ENCODE data around the gene GTPBP1.

GTPBP1 gene

DNA sequence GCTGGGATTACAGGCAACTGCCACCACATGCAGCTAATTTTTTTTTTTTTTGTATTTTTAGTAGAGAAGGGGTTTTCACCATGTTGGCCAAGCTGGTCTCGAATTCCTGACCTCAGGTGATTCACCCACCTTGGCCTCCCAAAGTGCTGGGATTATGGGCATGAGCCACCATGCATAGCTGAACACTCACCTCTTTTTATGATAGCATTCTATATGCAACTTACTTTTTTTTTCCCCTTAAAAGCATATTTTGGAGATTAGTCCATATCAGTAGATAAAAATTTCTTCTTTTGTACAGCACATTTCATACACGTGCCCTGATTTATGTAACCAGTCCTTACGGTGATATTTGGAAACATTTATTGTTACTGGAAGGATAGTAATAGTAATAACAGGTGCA is 14.6 kb downstream of the GTPBP1 start:
- peaks cover 78% of the 10 kb centered on the region for H3K36me3 ChIP-seq (ENCODE audit: insufficient read depth, low read length)
- H3K27me3 ChIP-seq (ENCODE audit: insufficient read depth, low read length) = no peaks in the 10 kb centered on the region
- H3K4me3 ChIP-seq (ENCODE audit: low read length) = no peak overlapping the region
- H3K9me3 ChIP-seq (ENCODE audit: low read length) = no peaks in the 10 kb centered on the region
- no peaks in the 10 kb centered on the region for H3K4me1 ChIP-seq (ENCODE audit: insufficient read depth, low read length)
- H2AFZ ChIP-seq (ENCODE audit: low read depth, low read length) = no peak overlapping the region

DNA sequence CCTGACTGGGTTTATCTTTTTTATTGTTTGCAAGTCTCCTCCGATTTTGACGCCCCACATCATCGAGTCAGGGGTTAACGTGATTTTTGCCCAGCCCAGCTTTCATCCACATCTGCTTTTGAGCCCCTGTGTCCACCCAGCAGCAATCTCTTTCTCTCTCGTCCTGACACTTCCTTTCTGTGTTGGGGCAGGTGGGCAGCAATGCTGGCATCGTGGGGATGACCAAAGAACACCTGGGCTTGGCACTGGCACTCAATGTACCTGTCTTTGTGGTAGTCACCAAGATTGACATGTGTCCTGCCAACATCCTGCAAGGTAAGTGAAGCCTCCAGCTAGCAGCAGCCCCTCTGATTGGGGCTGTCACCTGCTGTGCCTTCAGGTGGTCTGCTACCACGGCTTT is 15.8 kb downstream of the GTPBP1 start:
- Histone ChIP-seq H3K36me3 (ENCODE audit: insufficient read depth, low read length) (peaks cover 78% of the 10 kb centered on the region), H3K27me3 (ENCODE audit: insufficient read depth, low read length) (no peaks in the 10 kb centered on the region), H3K9me3 (ENCODE audit: low read length) (no peaks in the 10 kb centered on the region), H3K4me3 (ENCODE audit: low read length) (no peak overlapping the region), H2AFZ (ENCODE audit: low read depth, low read length) (no peak overlapping the region), H3K4me1 (ENCODE audit: insufficient read depth, low read length) (no peaks in the 10 kb centered on the region)

DNA sequence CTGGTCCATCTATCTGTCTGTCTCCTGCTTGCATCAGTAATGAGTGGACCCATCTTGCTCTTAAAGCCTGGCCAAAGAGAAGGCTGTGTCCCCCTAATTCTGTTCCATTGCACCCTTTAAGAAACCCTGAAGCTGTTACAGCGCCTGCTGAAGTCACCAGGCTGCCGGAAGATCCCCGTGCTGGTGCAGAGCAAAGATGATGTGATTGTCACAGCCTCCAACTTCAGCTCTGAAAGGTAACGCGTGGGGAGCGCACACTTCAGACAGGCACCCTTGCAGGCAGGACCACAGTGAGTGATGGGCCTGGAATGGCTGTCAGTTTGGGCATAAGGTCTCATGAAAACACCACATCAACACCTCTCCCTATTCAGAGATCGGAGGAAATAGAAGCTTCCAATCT is 18.4 kb downstream of the GTPBP1 start:
- Histone ChIP-seq H2AFZ (ENCODE audit: low read depth, low read length) (no peak overlapping the region), H3K4me1 (ENCODE audit: insufficient read depth, low read length) (no peaks in the 10 kb centered on the region), H3K4me3 (ENCODE audit: low read length) (no peak overlapping the region), H3K9me3 (ENCODE audit: low read length) (no peaks in the 10 kb centered on the region), H3K36me3 (ENCODE audit: insufficient read depth, low read length) (peaks cover 83% of the 10 kb centered on the region), H3K27me3 (ENCODE audit: insufficient read depth, low read length) (no peaks in the 10 kb centered on the region)

DNA sequence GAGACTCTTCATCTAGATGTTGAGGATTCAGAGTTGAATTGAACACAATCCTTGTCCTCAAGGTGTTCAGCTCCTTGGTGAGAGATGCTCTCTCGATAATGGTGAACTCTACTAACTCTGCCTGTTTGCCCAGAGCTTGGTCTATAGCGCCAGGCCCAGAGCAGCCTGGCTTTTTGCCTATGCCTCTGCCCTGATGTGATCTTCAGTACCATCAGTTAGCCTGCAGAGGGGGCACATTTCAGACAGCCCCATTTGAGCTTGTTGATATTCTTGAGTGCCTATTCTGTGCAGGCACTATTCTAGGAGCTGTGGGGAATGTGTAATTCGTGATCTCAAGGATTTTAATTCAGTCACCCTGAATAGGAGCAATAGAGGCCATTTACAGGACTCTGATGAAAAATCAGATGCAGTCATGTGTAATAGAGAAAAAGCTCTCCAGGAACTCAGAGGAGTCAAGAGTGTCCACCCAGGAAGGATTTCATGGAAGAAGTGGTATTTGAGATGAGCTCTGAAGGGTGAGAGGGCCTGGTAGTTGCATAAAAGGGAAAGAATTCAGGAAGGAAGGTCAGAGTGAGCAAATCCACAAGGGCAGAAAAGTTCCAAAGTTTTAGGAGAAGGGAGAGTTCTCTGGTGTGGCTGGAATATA is 19.3 kb downstream of the GTPBP1 start:
- H2AFZ ChIP-seq (ENCODE audit: low read depth, low read length) = no peak overlapping the region
- H3K4me3 ChIP-seq (ENCODE audit: low read length) = no peak overlapping the region
- no peaks in the 10 kb centered on the region for H3K4me1 ChIP-seq (ENCODE audit: insufficient read depth, low read length)
- peaks cover 91% of the 10 kb centered on the region for H3K36me3 ChIP-seq (ENCODE audit: insufficient read depth, low read length)
- H3K9me3 ChIP-seq (ENCODE audit: low read length) = no peaks in the 10 kb centered on the region
- no peaks in the 10 kb centered on the region for H3K27me3 ChIP-seq (ENCODE audit: insufficient read depth, low read length)

DNA sequence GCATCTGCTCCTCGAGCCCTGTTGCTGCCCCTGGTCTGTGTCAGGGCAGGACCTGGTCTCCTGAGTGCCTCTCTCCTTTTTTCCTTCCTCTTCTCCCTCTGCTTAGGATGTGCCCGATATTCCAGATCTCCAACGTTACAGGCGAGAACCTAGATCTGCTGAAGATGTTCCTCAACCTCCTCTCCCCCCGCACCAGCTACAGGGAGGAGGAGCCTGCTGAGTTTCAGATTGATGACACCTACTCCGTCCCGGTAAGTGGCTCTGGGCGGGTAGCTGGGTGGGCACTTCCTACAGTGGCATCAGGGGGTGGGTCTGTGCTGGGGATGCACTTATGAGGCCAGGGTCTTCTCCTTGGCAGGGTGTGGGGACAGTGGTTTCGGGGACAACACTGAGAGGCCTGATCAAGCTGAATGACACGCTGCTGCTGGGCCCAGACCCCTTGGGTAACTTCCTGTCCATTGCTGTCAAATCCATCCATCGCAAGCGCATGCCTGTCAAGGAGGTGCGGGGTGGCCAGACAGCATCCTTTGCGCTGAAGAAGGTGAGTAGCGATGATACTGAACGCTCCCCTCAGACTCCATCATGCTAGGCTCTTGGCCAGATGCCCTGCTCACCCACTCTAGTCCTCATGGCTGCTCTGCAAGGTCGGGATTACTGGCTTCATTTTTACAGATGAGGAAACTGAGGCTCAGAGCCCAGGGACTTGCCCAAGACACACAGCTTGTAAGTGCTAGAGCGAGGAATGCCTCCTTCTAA is 20.3 kb downstream of the GTPBP1 start:
- Histone ChIP-seq H2AFZ (ENCODE audit: low read depth, low read length) (no peak overlapping the region), H3K4me1 (ENCODE audit: insufficient read depth, low read length) (no peaks in the 10 kb centered on the region), H3K36me3 (ENCODE audit: insufficient read depth, low read length) (peaks cover 93% of the 10 kb centered on the region), H3K4me3 (ENCODE audit: low read length) (no peak overlapping the region), H3K9me3 (ENCODE audit: low read length) (no peaks in the 10 kb centered on the region), H3K27me3 (ENCODE audit: insufficient read depth, low read length) (no peaks in the 10 kb centered on the region)

DNA sequence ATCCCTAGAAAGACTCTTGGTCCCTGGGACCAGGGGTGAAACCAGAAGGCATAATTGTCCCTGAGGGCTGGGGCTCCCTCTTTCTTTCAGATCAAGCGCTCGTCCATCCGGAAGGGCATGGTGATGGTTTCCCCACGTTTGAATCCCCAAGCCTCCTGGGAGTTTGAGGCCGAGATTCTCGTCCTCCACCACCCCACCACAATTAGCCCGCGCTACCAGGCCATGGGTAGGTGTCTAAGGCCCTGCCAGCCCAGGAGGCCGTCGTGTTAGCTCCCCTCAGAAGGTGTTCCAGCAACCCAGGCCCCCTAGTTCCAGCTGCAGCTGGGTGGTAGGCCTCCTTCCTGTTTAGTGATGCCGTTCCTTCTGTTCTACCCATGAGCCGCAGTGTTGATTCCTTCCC is 21.4 kb downstream of the GTPBP1 start:
- H2AFZ ChIP-seq (ENCODE audit: low read depth, low read length) = no peak overlapping the region
- H3K9me3 ChIP-seq (ENCODE audit: low read length) = no peaks in the 10 kb centered on the region
- peaks cover 95% of the 10 kb centered on the region for H3K36me3 ChIP-seq (ENCODE audit: insufficient read depth, low read length)
- H3K4me1 ChIP-seq (ENCODE audit: insufficient read depth, low read length) = no peaks in the 10 kb centered on the region
- H3K27me3 ChIP-seq (ENCODE audit: insufficient read depth, low read length) = no peaks in the 10 kb centered on the region
- H3K4me3 ChIP-seq (ENCODE audit: low read length) = no peak overlapping the region

DNA sequence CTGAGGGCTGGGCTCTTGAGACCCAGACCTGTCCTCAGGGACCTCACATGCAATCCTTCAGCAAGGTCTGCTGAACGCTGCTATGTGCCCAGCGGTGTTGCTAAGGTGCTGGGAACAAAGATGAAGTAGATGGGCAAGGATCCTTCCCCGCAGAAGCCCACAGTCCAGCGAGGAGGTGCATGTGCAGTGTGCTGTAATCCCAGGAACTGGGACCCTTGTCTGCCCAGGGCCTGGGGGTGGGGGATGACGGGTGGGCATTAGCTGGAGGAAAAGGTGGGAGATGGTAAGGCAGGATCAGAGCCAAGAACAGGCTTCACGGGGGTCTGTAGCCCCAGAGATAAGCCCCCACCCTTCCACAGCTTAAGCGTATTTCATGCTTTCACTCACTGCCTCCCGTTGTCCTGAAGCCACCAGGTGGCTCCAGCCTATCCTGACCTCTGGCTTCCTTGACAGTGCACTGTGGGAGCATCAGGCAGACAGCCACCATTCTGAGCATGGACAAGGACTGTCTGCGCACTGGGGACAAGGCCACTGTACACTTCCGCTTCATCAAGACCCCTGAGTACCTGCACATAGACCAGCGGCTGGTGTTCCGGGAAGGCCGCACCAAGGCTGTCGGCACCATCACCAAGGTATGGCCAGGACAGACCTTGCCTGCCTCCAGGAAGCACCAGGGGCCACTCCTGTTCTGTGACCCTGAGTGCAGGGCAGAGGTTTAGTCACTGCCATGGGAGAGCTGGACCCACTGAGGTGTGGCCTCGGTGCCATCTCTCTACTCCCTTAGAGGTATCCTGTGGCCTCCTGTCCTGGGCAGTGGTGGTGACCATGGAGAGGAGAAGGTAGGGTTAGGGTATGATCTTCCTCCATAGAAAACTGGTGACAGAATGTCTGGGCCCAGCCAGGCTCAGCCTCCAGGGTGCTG is 22.0 kb downstream of the GTPBP1 start:
- H2AFZ ChIP-seq (ENCODE audit: low read depth, low read length) = no peak overlapping the region
- H3K4me3 ChIP-seq (ENCODE audit: low read length) = no peak overlapping the region
- no peaks in the 10 kb centered on the region for H3K4me1 ChIP-seq (ENCODE audit: insufficient read depth, low read length)
- no peaks in the 10 kb centered on the region for H3K27me3 ChIP-seq (ENCODE audit: insufficient read depth, low read length)
- peaks cover 92% of the 10 kb centered on the region for H3K36me3 ChIP-seq (ENCODE audit: insufficient read depth, low read length)
- no peaks in the 10 kb centered on the region for H3K9me3 ChIP-seq (ENCODE audit: low read length)

DNA sequence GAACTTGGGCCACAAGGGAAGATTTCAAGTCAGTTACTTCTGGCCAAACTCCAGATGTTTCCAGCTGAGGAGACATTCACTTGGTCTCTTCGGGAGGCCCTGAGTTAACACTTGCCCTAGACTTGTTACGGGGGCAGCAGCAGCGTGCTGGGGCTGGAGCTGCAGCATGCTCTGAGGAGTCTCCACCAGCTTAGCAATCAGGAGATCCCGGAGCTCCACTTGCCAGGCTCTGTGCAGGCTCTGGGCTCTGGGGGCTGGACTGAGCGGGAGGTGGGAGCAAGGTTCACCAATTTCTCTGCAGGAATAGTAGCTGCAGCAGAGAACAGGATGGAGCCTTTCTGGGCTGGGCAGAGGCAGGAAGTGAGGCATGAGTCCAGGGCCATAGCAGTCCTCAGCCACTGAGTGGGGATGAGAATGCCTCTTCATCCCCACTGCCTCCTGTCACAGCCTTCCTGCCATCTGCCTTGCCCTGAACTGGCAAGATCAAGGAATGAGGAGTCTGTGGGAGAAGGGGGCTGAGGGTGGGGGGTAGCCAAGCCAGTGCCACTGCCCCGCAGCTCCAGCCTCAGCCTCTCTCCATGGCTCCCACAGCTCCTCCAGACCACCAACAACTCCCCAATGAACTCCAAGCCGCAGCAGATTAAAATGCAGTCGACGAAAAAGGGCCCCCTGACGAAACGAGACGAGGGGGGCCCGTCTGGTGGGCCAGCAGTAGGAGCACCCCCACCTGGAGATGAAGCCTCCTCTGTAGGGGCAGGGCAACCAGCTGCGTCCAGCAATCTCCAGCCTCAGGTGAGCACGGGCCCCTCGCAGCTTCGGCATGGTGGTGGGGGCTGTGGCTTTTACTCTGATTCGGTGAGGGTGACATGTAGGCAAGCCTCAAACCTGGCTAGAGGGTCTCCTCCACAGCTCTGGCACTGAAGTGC is 23.4 kb downstream of the GTPBP1 start:
- Histone ChIP-seq H3K9me3 (ENCODE audit: low read length) (no peaks in the 10 kb centered on the region), H3K27me3 (ENCODE audit: insufficient read depth, low read length) (no peaks in the 10 kb centered on the region), H3K36me3 (ENCODE audit: insufficient read depth, low read length) (peaks cover 86% of the 10 kb centered on the region), H3K4me1 (ENCODE audit: insufficient read depth, low read length) (no peaks in the 10 kb centered on the region), H3K4me3 (ENCODE audit: low read length) (no peak overlapping the region), H2AFZ (ENCODE audit: low read depth, low read length) (no peak overlapping the region)

DNA sequence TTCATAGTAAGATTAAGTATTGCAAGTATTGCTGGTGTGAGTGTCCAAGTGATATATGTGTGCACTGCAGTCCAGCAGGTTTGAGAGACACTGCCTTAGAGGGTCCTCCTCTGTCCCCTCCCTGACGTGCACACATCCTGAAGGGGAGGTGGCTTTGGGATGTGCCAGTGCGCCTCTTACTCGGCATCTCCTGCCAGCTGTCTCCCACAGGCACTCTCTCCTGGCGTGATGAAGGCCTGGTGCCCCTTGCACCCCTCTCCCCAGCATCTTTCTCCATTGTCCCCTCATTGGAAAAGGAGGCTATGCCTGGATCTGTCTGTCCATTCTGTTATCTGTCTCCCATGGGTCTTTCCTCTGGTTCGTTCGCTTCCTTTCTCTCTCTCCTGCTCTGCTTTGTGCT is 24.2 kb downstream of the GTPBP1 start:
- no peaks in the 10 kb centered on the region for H3K27me3 ChIP-seq (ENCODE audit: insufficient read depth, low read length)
- peaks cover 82% of the 10 kb centered on the region for H3K36me3 ChIP-seq (ENCODE audit: insufficient read depth, low read length)
- no peak overlapping the region for H3K4me3 ChIP-seq (ENCODE audit: low read length)
- H3K9me3 ChIP-seq (ENCODE audit: low read length) = no peaks in the 10 kb centered on the region
- no peak overlapping the region for H2AFZ ChIP-seq (ENCODE audit: low read depth, low read length)
- H3K4me1 ChIP-seq (ENCODE audit: insufficient read depth, low read length) = no peaks in the 10 kb centered on the region

DNA sequence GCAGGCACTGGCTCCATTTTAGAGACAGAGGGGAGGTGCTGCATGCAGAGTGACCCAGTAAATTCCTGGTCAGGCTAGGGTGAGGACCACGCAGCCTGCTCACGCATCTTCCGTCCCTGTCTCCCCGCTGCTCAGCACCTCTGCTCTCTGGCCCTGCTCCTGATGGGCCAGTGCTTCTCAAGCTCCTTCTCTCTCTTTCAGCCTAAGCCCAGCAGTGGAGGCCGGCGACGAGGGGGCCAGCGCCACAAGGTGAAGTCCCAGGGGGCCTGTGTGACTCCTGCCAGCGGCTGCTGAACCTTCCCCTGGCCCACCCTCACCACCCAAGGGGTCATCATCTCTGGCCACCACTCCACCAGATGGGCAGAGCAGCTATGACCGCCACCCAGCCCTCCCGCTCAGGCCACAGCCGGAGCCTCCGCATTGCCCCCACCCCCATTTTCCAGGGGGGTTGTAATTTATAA is 24.7 kb downstream of the GTPBP1 start:
- Histone ChIP-seq H2AFZ (ENCODE audit: low read depth, low read length) (no peak overlapping the region), H3K36me3 (ENCODE audit: insufficient read depth, low read length) (peaks cover 81% of the 10 kb centered on the region), H3K27me3 (ENCODE audit: insufficient read depth, low read length) (no peaks in the 10 kb centered on the region), H3K4me1 (ENCODE audit: insufficient read depth, low read length) (no peaks in the 10 kb centered on the region), H3K9me3 (ENCODE audit: low read length) (no peaks in the 10 kb centered on the region), H3K4me3 (ENCODE audit: low read length) (no peak overlapping the region)

DNA sequence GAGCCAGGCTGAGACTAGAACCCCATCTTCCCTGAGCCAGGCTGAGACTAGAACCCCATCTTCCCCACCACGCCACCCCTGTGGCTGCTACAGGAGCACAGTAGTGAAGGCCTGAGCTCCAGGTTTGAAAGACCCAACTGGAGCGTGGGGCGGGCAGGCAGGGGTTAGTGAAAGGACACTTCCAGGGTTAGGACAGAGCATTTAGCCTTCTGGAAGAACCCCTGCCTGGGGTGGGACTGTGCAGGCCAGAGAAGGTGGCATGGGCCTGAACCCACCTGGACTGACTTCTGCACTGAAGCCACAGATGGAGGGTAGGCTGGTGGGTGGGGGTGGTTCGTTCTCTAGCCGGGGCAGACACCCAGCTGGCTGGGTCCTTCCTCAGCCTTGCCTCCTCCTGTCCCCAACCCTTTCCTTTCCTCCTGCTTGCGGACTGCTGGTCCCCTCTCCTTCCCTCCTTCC is 26.0 kb downstream of the GTPBP1 start:
- H3K4me3 ChIP-seq (ENCODE audit: low read length) = no peak overlapping the region
- H2AFZ ChIP-seq (ENCODE audit: low read depth, low read length) = no peak overlapping the region
- peaks cover 81% of the 10 kb centered on the region for H3K36me3 ChIP-seq (ENCODE audit: insufficient read depth, low read length)
- no peaks in the 10 kb centered on the region for H3K27me3 ChIP-seq (ENCODE audit: insufficient read depth, low read length)
- H3K4me1 ChIP-seq (ENCODE audit: insufficient read depth, low read length) = no peaks in the 10 kb centered on the region
- H3K9me3 ChIP-seq (ENCODE audit: low read length) = no peaks in the 10 kb centered on the region

DNA sequence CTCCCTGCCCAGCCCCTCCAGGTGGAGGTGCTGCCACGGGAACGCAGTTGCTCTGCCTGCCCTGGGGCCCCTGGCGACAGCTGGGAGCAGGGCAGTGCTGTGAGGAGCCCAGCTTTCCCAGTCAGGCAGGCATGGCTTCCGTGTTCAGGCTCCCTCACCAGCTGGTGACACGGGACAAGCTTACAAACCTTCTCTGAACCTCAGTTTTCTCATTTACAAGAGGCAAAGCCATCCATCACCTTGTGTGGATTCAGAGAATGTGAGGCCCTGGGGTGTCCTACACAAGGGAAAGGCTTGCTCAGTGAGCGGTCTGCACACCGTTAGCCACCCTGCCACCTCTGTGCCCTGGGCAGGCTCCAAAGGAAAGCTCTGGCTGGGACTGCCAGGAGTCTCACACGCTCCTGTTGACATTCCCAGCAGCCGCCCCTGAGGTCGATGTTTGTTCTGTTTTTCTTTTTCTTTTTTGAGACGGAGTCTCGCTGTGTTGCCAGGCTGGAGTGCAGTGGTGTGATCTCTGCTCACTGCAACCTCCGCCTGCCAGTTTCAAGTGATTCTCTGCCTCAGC is 26.6 kb downstream of the GTPBP1 start:
- Histone ChIP-seq H3K4me1 (ENCODE audit: insufficient read depth, low read length) (no peaks in the 10 kb centered on the region), H2AFZ (ENCODE audit: low read depth, low read length) (no peak overlapping the region), H3K27me3 (ENCODE audit: insufficient read depth, low read length) (no peaks in the 10 kb centered on the region), H3K9me3 (ENCODE audit: low read length) (no peaks in the 10 kb centered on the region), H3K36me3 (ENCODE audit: insufficient read depth, low read length) (peaks cover 81% of the 10 kb centered on the region), H3K4me3 (ENCODE audit: low read length) (no peak overlapping the region)

Measured in neuron (in vitro differentiated cells).